WTC11 (cell line): ENCODE data around the gene NOSTRIN. TPM values are rescaled to one million over a fixed set of nuclear protein-coding genes. Genes with fewer than 3 reads are reported as not detected.

Experiments
- ATAC-seq: fragments of 200-7000 bp; cut with Tn5 transposase; 2 replicates; pipeline ENCODE4 v1.10.0; 2021; ENCODE audit warnings: mild to moderate bottlenecking, moderate library complexity
- CTCF ChIA-PET: fragments of 300-600 bp; sonication (Branson Sonifier 250); formaldehyde crosslinking; loops from one replicate; lab custom pipeline; 2021; ENCODE audit warnings: antibody characterized with exemption; lab: Charles Lee
- POLR2A ChIA-PET: fragments of 350-600 bp; sonication (Branson Sonifier 250); formaldehyde crosslinking; loops from one replicate; lab custom pipeline; 2021; ENCODE audit warnings: antibody characterized with exemption; lab: Charles Lee
- DNase-seq: peaks from one replicate; pipeline ENCODE4 v3.0.0; 2021; ENCODE audit warnings: low spot score
- H3K27ac Mint-ChIP-seq: 2 replicates; pipeline ENCODE4 v1.8.0; 2021; ENCODE audit warnings: mixed read lengths
- H3K27me3 Mint-ChIP-seq: 2 replicates; pipeline ENCODE4 v1.8.0; 2021; ENCODE audit warnings: low read depth, mild to moderate bottlenecking, moderate library complexity, mixed read lengths
- H3K36me3 Mint-ChIP-seq: 2 replicates; pipeline ENCODE4 v1.8.0; 2021; ENCODE audit warnings: mixed read lengths
- H3K4me1 Mint-ChIP-seq: 2 replicates; pipeline ENCODE4 v1.8.0; 2022; ENCODE audit warnings: mixed read lengths
- H3K4me3 Mint-ChIP-seq: 2 replicates; pipeline ENCODE4 v1.8.0; 2021; ENCODE audit warnings: mild to moderate bottlenecking, moderate library complexity, mixed read lengths
- H3K9me3 Mint-ChIP-seq: 2 replicates; pipeline ENCODE4 v1.8.0; 2021; ENCODE audit warnings: mixed read lengths
- IRF2 ChIP-seq: sonication (generic); formaldehyde crosslinking; IDR thresholded peaks from 2 replicates; pipeline ENCODE4 v1.8.0; 2022; ENCODE audit warnings: low read depth, missing genetic modification reagents, borderline replicate concordance
- JUN ChIP-seq: sonication (generic); formaldehyde crosslinking; IDR thresholded peaks from 2 replicates; pipeline ENCODE4 v1.8.0; 2023; ENCODE audit warnings: mild to moderate bottlenecking, missing genetic modification reagents
- NFE2L1 ChIP-seq: sonication (generic); formaldehyde crosslinking; IDR thresholded peaks from 2 replicates; pipeline ENCODE4 v1.8.1; 2023; ENCODE audit warnings: missing genetic modification reagents
- NR1H2 ChIP-seq: sonication (generic); formaldehyde crosslinking; IDR thresholded peaks from 2 replicates; pipeline ENCODE4 v1.9.0; 2021; ENCODE audit warnings: mild to moderate bottlenecking, moderate library complexity, missing genetic modification reagents
- NR3C1 ChIP-seq: sonication (generic); formaldehyde crosslinking; conservative IDR thresholded peaks from 2 replicates; pipeline ENCODE4 v1.8.1; 2023; ENCODE audit warnings: low read depth, mild to moderate bottlenecking, missing genetic modification reagents
- RORB ChIP-seq: fragments of 250-450 bp; sonication (Bioruptor Pico); IDR thresholded peaks from 2 replicates; pipeline ENCODE4 v1.9.0; 2021; ENCODE audit warnings: mild to moderate bottlenecking
- SOX15 ChIP-seq: fragments of 250-450 bp; sonication (Bioruptor Pico); IDR thresholded peaks from 2 replicates; pipeline ENCODE4 v1.9.0; 2021; ENCODE audit warnings: mild to moderate bottlenecking
- TCF7 ChIP-seq: sonication (generic); formaldehyde crosslinking; IDR thresholded peaks from 2 replicates; pipeline ENCODE4 v1.8.0; 2022; ENCODE audit warnings: mild to moderate bottlenecking, low read depth, missing genetic modification reagents, moderate library complexity
- TEAD4 ChIP-seq: sonication (generic); formaldehyde crosslinking; IDR thresholded peaks from 2 replicates; pipeline ENCODE4 v1.8.0; 2022; ENCODE audit warnings: mild to moderate bottlenecking, missing genetic modification reagents
- total RNA-seq: library from RNA; stranded (reverse); gene quantifications from 3 replicates; pipeline ENCODE4 v1.2.3, GENCODE V29; 2021
- TF ChIP-seq, protein P1 (sequence below): sonication (generic); formaldehyde crosslinking; IDR thresholded peaks from 2 replicates; pipeline ENCODE4 v1.8.0; 2022; ENCODE audit warnings: mild to moderate bottlenecking, missing genetic modification reagents
- TF ChIP-seq, protein P2 (sequence below): sonication (generic); formaldehyde crosslinking; IDR thresholded peaks from 2 replicates; pipeline ENCODE4 v1.8.1; 2022; ENCODE audit warnings: missing genetic modification reagents, borderline replicate concordance
- TF ChIP-seq, protein P3 (sequence below): sonication (generic); formaldehyde crosslinking; conservative IDR thresholded peaks from 2 replicates; pipeline ENCODE4 v1.8.1; 2023; ENCODE audit warnings: mild to moderate bottlenecking, low read depth, missing genetic modification reagents, moderate library complexity
- TF ChIP-seq, protein P4 (sequence below): fragments of 250-450 bp; sonication (Bioruptor Pico); conservative IDR thresholded peaks from 2 replicates; pipeline ENCODE4 v1.9.0; 2021; ENCODE audit warnings: mild to moderate bottlenecking
- TF ChIP-seq, protein P5 (sequence below): fragments of 250-450 bp; sonication (Bioruptor Pico); IDR thresholded peaks from 2 replicates; pipeline ENCODE4 v1.9.0; 2021; ENCODE audit warnings: mild to moderate bottlenecking
- TF ChIP-seq, protein P6 (sequence below): sonication (generic); formaldehyde crosslinking; IDR thresholded peaks from 2 replicates; pipeline ENCODE4 v1.8.0; 2023; ENCODE audit warnings: missing genetic modification reagents
- TF ChIP-seq, protein P7 (sequence below): sonication (generic); formaldehyde crosslinking; conservative IDR thresholded peaks from 2 replicates; pipeline ENCODE4 v1.8.1; 2022; ENCODE audit warnings: mild to moderate bottlenecking, missing genetic modification reagents
- TF ChIP-seq, protein P8 (sequence below): sonication (generic); formaldehyde crosslinking; IDR thresholded peaks from 2 replicates; pipeline ENCODE4 v1.8.1; 2023; ENCODE audit warnings: mild to moderate bottlenecking, missing genetic modification reagents
- TF ChIP-seq, protein P9 (sequence below): sonication (generic); formaldehyde crosslinking; IDR thresholded peaks from 2 replicates; pipeline ENCODE4 v1.8.0; 2023; ENCODE audit warnings: mild to moderate bottlenecking, missing genetic modification reagents
- TF ChIP-seq, protein P10 (sequence below): fragments of 250-450 bp; sonication (Bioruptor Pico); IDR thresholded peaks from 2 replicates; pipeline ENCODE4 v2.1.2; 2022; ENCODE audit warnings: mild to moderate bottlenecking, moderate library complexity

The NOSTRIN gene
- total RNA-seq, 1 experiment from 2014 or later = 0.22 TPM

DNA sequence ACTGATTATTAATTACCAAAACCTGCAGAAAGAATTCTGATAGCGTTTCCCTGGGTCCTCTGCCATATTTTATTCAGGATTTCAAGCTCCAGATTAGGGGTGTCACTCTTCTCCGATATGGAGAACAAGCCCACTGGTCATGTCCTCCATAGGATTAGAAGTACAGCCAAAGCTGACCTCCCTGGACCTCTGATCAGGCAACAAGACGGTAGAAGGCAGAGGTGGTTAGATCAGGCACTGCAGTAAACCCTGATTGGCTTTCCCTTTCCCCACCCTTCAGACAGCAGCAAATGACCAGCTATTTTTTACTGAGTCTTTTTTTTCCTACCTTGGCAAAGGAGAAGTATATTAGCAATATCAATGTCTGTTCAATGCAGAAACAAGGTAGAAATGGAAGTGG, 50.0 kb downstream of the NOSTRIN start (continued):
- TF ChIP-seq, protein P1, sequence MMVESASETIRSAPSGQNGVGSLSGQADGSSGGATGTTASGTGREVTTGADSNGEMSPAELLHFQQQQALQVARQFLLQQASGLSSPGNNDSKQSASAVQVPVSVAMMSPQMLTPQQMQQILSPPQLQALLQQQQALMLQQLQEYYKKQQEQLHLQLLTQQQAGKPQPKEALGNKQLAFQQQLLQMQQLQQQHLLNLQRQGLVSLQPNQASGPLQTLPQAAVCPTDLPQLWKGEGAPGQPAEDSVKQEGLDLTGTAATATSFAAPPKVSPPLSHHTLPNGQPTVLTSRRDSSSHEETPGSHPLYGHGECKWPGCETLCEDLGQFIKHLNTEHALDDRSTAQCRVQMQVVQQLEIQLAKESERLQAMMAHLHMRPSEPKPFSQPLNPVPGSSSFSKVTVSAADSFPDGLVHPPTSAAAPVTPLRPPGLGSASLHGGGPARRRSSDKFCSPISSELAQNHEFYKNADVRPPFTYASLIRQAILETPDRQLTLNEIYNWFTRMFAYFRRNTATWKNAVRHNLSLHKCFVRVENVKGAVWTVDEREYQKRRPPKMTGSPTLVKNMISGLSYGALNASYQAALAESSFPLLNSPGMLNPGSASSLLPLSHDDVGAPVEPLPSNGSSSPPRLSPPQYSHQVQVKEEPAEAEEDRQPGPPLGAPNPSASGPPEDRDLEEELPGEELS (CRISPR knock-in tag) = no peak
- no peak for TF ChIP-seq SOX15 (CRISPR knock-in tag)
- TF ChIP-seq NR3C1 (CRISPR knock-in tag) = no peak
- TF ChIP-seq JUN = no peak
- TF ChIP-seq, protein P2, sequence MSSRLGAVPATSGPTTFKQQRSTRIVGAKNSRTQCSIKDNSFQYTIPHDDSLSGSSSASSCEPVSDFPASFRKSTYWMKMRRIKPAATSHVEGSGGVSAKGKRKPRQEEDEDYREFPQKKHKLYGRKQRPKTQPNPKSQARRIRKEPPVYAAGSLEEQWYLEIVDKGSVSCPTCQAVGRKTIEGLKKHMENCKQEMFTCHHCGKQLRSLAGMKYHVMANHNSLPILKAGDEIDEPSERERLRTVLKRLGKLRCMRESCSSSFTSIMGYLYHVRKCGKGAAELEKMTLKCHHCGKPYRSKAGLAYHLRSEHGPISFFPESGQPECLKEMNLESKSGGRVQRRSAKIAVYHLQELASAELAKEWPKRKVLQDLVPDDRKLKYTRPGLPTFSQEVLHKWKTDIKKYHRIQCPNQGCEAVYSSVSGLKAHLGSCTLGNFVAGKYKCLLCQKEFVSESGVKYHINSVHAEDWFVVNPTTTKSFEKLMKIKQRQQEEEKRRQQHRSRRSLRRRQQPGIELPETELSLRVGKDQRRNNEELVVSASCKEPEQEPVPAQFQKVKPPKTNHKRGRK (CRISPR knock-in tag) = no peak

DNA sequence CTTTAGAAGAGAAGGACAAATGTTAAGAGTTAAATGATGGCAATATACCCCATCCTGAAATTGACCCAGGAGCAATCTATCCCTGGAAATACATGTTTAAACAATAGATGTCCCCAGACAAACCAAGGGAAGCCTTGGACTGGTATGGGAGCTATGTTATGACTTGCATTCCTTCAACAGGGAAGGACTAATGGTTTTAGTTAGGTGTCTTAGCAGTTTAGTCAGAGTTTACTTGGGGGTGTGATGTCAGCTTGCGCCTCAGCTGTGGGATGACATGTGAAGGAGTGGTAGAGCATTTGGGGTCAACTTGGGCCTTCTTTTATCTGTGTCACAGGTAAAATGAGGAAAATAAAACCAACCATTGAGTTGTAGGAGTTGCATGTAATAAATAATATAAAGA, 51.0 kb downstream of the NOSTRIN start:
- TF ChIP-seq, protein P3, sequence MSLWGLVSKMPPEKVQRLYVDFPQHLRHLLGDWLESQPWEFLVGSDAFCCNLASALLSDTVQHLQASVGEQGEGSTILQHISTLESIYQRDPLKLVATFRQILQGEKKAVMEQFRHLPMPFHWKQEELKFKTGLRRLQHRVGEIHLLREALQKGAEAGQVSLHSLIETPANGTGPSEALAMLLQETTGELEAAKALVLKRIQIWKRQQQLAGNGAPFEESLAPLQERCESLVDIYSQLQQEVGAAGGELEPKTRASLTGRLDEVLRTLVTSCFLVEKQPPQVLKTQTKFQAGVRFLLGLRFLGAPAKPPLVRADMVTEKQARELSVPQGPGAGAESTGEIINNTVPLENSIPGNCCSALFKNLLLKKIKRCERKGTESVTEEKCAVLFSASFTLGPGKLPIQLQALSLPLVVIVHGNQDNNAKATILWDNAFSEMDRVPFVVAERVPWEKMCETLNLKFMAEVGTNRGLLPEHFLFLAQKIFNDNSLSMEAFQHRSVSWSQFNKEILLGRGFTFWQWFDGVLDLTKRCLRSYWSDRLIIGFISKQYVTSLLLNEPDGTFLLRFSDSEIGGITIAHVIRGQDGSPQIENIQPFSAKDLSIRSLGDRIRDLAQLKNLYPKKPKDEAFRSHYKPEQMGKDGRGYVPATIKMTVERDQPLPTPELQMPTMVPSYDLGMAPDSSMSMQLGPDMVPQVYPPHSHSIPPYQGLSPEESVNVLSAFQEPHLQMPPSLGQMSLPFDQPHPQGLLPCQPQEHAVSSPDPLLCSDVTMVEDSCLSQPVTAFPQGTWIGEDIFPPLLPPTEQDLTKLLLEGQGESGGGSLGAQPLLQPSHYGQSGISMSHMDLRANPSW (CRISPR knock-in tag) = no peak
- TF ChIP-seq, protein P4, sequence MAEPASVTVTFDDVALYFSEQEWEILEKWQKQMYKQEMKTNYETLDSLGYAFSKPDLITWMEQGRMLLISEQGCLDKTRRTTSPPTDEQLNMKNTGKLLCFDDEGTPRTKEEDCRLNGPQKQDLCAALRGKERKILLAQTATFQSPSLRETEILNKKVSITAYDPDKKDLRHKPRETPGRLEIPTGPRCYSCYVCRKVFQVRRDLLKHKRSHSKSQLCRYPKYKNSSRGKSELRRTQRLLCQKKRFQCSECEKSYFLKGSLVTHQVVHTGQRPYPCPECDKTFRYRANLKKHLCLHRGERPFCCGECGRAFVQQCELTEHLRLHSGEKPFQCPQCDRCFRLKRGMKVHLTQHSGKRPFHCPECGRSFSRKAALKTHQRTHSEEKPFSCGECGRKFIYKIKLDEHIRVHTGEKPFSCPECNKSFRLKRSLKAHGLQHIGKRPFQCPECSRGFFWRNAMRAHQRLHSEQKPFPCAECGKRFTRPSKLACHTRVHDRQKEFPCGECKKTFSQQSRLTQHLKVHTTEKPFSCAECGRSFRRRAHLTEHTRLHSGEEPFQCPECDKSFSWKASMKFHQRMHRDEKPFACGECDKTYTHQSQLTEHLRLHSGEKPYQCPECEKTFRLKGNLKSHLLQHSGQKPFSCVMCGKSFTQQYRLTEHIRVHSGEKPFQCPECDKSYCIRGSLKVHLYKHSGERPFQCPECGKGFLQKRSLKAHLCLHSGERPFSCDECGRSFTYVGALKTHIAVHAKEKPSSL (CRISPR knock-in tag) = no peak
- no peak for TF ChIP-seq RORB (CRISPR knock-in tag)
- TF ChIP-seq, protein P5, sequence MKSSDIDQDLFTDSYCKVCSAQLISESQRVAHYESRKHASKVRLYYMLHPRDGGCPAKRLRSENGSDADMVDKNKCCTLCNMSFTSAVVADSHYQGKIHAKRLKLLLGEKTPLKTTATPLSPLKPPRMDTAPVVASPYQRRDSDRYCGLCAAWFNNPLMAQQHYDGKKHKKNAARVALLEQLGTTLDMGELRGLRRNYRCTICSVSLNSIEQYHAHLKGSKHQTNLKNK (CRISPR knock-in tag) = no peak
- TF ChIP-seq, protein P6, sequence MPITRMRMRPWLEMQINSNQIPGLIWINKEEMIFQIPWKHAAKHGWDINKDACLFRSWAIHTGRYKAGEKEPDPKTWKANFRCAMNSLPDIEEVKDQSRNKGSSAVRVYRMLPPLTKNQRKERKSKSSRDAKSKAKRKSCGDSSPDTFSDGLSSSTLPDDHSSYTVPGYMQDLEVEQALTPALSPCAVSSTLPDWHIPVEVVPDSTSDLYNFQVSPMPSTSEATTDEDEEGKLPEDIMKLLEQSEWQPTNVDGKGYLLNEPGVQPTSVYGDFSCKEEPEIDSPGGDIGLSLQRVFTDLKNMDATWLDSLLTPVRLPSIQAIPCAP (CRISPR knock-in tag) = no peak
- TF ChIP-seq, protein P7, sequence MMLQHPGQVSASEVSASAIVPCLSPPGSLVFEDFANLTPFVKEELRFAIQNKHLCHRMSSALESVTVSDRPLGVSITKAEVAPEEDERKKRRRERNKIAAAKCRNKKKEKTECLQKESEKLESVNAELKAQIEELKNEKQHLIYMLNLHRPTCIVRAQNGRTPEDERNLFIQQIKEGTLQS (CRISPR knock-in tag) = no peak
- TF ChIP-seq TCF7 (CRISPR knock-in tag) = no peak
- TF ChIP-seq NFE2L1 (CRISPR knock-in tag) = no peak
- TF ChIP-seq, protein P8, sequence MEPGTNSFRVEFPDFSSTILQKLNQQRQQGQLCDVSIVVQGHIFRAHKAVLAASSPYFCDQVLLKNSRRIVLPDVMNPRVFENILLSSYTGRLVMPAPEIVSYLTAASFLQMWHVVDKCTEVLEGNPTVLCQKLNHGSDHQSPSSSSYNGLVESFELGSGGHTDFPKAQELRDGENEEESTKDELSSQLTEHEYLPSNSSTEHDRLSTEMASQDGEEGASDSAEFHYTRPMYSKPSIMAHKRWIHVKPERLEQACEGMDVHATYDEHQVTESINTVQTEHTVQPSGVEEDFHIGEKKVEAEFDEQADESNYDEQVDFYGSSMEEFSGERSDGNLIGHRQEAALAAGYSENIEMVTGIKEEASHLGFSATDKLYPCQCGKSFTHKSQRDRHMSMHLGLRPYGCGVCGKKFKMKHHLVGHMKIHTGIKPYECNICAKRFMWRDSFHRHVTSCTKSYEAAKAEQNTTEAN (CRISPR knock-in tag) = no peak
- TF ChIP-seq, protein P9, sequence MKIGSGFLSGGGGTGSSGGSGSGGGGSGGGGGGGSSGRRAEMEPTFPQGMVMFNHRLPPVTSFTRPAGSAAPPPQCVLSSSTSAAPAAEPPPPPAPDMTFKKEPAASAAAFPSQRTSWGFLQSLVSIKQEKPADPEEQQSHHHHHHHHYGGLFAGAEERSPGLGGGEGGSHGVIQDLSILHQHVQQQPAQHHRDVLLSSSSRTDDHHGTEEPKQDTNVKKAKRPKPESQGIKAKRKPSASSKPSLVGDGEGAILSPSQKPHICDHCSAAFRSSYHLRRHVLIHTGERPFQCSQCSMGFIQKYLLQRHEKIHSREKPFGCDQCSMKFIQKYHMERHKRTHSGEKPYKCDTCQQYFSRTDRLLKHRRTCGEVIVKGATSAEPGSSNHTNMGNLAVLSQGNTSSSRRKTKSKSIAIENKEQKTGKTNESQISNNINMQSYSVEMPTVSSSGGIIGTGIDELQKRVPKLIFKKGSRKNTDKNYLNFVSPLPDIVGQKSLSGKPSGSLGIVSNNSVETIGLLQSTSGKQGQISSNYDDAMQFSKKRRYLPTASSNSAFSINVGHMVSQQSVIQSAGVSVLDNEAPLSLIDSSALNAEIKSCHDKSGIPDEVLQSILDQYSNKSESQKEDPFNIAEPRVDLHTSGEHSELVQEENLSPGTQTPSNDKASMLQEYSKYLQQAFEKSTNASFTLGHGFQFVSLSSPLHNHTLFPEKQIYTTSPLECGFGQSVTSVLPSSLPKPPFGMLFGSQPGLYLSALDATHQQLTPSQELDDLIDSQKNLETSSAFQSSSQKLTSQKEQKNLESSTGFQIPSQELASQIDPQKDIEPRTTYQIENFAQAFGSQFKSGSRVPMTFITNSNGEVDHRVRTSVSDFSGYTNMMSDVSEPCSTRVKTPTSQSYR (CRISPR knock-in tag) = no peak
- TF ChIP-seq NR1H2 (CRISPR knock-in tag) = no peak
- no peak for TF ChIP-seq IRF2 (CRISPR knock-in tag)
- no peak for TF ChIP-seq TEAD4 (CRISPR knock-in tag)
- TF ChIP-seq, protein P10, sequence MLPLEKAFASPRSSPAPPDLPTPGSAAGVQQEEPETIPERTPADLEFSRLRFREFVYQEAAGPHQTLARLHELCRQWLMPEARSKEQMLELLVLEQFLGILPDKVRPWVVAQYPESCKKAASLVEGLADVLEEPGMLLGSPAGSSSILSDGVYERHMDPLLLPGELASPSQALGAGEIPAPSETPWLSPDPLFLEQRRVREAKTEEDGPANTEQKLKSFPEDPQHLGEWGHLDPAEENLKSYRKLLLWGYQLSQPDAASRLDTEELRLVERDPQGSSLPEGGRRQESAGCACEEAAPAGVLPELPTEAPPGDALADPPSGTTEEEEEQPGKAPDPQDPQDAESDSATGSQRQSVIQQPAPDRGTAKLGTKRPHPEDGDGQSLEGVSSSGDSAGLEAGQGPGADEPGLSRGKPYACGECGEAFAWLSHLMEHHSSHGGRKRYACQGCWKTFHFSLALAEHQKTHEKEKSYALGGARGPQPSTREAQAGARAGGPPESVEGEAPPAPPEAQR = no peak
- TF ChIP-seq, all 79 proteins: peak for 0
- peaks cover 6% of the 10 kb centered on the region for H3K9me3 Mint-ChIP-seq
- H3K27me3 Mint-ChIP-seq = no peaks in the 10 kb centered on the region
- no peak overlapping the region for H3K27ac Mint-ChIP-seq
- POLR2A ChIA-PET = no interaction called here
- no peak for DNase-seq
- ATAC-seq = no peak
- H3K36me3 Mint-ChIP-seq = peaks cover 10% of the 10 kb centered on the region
- peaks cover 19% of the 10 kb centered on the region for H3K4me1 Mint-ChIP-seq
- CTCF ChIA-PET = no interaction called here
- no peak overlapping the region for H3K4me3 Mint-ChIP-seq
